OCI-LY3 (cell line): Measurements from ENCODE around the gene NR4A1.

Source experiments
- H2AFZ ChIP-seq: fragments of 200-600, 300-600 bp; shearing (Covaris generic); 2 replicates; pipeline ENCODE4 v1.6.0; 2014; ENCODE audit warnings: antibody characterized with exemption, low read depth, low read length
- H3K27ac ChIP-seq: fragments of 200-600, 300-600 bp; sonication (generic); 2 replicates; pipeline ENCODE4 v1.5.1; 2014; ENCODE audit warnings: mild to moderate bottlenecking, low read length, moderate library complexity, mixed read lengths
- H3K27me3 ChIP-seq: fragments of 200-600, 300-600 bp; sonication (generic); 2 replicates; pipeline ENCODE4 v1.6.1; 2014; ENCODE audit warnings: low read depth, low read length, mixed read lengths
- H3K36me3 ChIP-seq: fragments of 200-600, 300-600 bp; sonication (generic); replicated peaks from 2 replicates; pipeline ENCODE3; 2014; ENCODE audit warnings: low read depth, low read length, mixed read lengths
- H3K4me1 ChIP-seq: fragments of 300-600, 200-600 bp; sonication (generic); 2 replicates; pipeline ENCODE4 v1.6.1; 2014; ENCODE audit warnings: low read length, mixed read lengths
- H3K4me2 ChIP-seq: fragments of 200-600, 300-600 bp; sonication (generic); 2 replicates; pipeline ENCODE4 v1.6.1; 2014; ENCODE audit warnings: low read length, mixed read lengths
- H3K4me3 ChIP-seq: fragments of 300-600, 200-600 bp; sonication (generic); 2 replicates; pipeline ENCODE4 v1.5.1; 2014; ENCODE audit warnings: antibody characterized with exemption, mild to moderate bottlenecking, low read length, moderate library complexity
- H3K79me2 ChIP-seq: fragments of 300-600, 200-600 bp; shearing (Covaris generic); 2 replicates; pipeline ENCODE4 v1.6.1; 2014; ENCODE audit warnings: mild to moderate bottlenecking, low read length, mixed read lengths
- H3K9ac ChIP-seq: fragments of 300-600, 200-600 bp; shearing (Covaris generic); 2 replicates; pipeline ENCODE4 v1.6.0; 2014; ENCODE audit warnings: mild to moderate bottlenecking, low read length, moderate library complexity
- H3K9me3 ChIP-seq: fragments of 200-600, 300-600 bp; shearing (Covaris generic); 2 replicates; pipeline ENCODE4 v1.6.1; 2014; ENCODE audit warnings: low read length, mixed read lengths; ENCODE audit not compliant: insufficient read depth
- H4K20me1 ChIP-seq: fragments of 200-600, 300-600 bp; sonication (generic); 2 replicates; pipeline ENCODE4 v1.6.1; 2016; ENCODE audit warnings: low read length, mixed read lengths; ENCODE audit not compliant: insufficient read depth
- CTCF ChIP-seq: fragments of 200-600, 300-600 bp; sonication (generic); IDR thresholded peaks from 2 replicates; pipeline ENCODE4 v1.5.1; 2014; ENCODE audit warnings: antibody characterized with exemption, low read length, low read depth
- EZH2phosphoT487 ChIP-seq: fragments of 200-600 bp; shearing (Covaris generic); IDR thresholded peaks from 2 replicates; pipeline ENCODE4 v1.6.1; 2018; ENCODE audit warnings: antibody characterized with exemption, mixed run types, low read depth

NR4A1 gene

DNA sequence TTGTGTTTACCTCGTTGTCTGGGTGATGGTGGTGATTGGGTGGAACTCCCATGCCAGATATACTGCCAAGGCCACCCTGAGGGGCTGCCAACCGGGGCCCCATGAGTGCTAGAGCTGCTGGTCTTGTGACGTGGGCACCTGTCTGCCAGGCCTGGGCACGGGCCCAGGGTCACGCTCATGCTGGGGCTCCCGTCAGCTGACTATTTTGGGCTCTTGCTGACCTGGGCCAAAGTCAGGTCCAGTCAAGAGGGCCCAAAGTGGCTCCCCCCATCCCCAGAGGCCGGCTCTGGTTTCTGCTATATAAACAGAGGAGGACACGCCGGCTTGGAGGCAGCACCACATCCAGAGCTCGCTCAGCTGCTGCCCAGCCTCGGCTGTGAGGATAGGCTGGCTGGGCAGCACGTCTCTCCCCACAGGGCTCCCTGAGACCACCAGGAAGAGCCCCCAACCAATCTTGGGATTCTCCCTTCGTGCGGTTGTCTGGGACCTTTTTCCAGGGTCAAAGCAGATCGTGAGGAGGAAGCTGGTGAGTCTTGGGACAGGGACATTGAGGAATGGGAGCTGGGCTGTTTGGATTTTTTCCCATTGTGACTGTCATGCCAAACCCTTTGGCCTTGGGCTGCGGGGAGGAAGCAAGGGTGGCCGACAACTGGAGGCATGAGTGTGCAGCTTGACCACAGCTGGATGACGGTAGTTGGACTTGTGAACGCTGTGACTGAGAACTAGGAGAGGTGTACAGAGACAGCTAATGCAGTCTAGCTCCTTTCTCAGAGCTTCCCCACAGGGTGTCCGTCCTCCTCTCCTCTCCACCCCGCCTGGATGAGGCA is 7.6 kb upstream of the NR4A1 start:
- Histone ChIP-seq H4K20me1 (no peaks in the 10 kb centered on the region), H3K79me2 (no peaks in the 10 kb centered on the region), H2AFZ (no peak overlapping the region), H3K4me3 (no peak overlapping the region), H3K9ac (no peak overlapping the region), H3K36me3 (no peaks in the 10 kb centered on the region), H3K27me3 (no peaks in the 10 kb centered on the region), H3K4me1 (peaks cover 31% of the 10 kb centered on the region), H3K4me2 (no peak overlapping the region), H3K27ac (no peak overlapping the region), H3K9me3 (no peaks in the 10 kb centered on the region)
- no peak for TF ChIP-seq EZH2phosphoT487
- no peak for TF ChIP-seq CTCF

- Histone ChIP-seq H3K4me2 (no peak overlapping the region), H3K27ac (no peak overlapping the region), H3K4me1 (peaks cover 33% of the 10 kb centered on the region), H3K27me3 (no peaks in the 10 kb centered on the region; the same call in 1 of the 2 replicates), H3K9me3 (no peaks in the 10 kb centered on the region), H3K79me2 (no peaks in the 10 kb centered on the region), H3K36me3 (no peaks in the 10 kb centered on the region), H3K9ac (no peak overlapping the region), H3K4me3 (no peak overlapping the region), H2AFZ (no peak overlapping the region), H4K20me1 (no peaks in the 10 kb centered on the region)
- no peak for TF ChIP-seq EZH2phosphoT487
- TF ChIP-seq CTCF: no peak
Observed at GRCh38 chr12:52044292-52044983, 6.8 kb upstream of the NR4A1 start.

GRCh38 chr12:52045794-52046199 is 5.4 kb upstream of the NR4A1 start:
- Histone ChIP-seq H3K27me3 (no peaks in the 10 kb centered on the region; the same call in 1 of the 2 replicates), H2AFZ (0 out of 2 replicates have a peak overlapping the region, but pooled peaks have one; percentile 18), H3K9me3 (no peaks in the 10 kb centered on the region), H3K27ac (peak overlapping the region; percentile 23; the same call in 1 of the 2 replicates), H3K4me3 (peak overlapping the region; percentile 45), H3K36me3 (no peaks in the 10 kb centered on the region), H3K4me2 (peak overlapping the region; percentile 61), H4K20me1 (no peaks in the 10 kb centered on the region), H3K79me2 (no peaks in the 10 kb centered on the region), H3K9ac (peak overlapping the region; percentile 40; the same call in 1 of the 2 replicates), H3K4me1 (peaks cover 44% of the 10 kb centered on the region)
- TF ChIP-seq CTCF: no peak
- no peak for TF ChIP-seq EZH2phosphoT487

GRCh38 chr12:52046859-52047258 is 4.4 kb upstream of the NR4A1 start:
- Histone ChIP-seq H2AFZ (no peak overlapping the region), H3K27ac (no peak overlapping the region), H4K20me1 (no peaks in the 10 kb centered on the region), H3K79me2 (no peaks in the 10 kb centered on the region), H3K9ac (no peak overlapping the region), H3K27me3 (peaks cover 4% of the 10 kb centered on the region; the same call in 1 of the 2 replicates), H3K9me3 (no peaks in the 10 kb centered on the region), H3K4me2 (no peak overlapping the region), H3K4me3 (no peak overlapping the region), H3K4me1 (peaks cover 44% of the 10 kb centered on the region), H3K36me3 (no peaks in the 10 kb centered on the region)
- no peak for TF ChIP-seq CTCF
- no peak for TF ChIP-seq EZH2phosphoT487
